GM12801 (cell line): Measurements from ENCODE around the gene CLEC4E.

Source experiments
- TF ChIP-seq, protein P1 (sequence below): IDR thresholded peaks from one replicate; pipeline ENCODE4 v1.5.1; 2011; ENCODE audit warnings: control low read depth; ENCODE audit not compliant: insufficient read length; ENCODE audit errors: extremely low read depth

CLEC4E gene

GRCh38 chr12:8501720-8502119, 39.0 kb downstream of the CLEC4E start:
- TF ChIP-seq, protein P1, sequence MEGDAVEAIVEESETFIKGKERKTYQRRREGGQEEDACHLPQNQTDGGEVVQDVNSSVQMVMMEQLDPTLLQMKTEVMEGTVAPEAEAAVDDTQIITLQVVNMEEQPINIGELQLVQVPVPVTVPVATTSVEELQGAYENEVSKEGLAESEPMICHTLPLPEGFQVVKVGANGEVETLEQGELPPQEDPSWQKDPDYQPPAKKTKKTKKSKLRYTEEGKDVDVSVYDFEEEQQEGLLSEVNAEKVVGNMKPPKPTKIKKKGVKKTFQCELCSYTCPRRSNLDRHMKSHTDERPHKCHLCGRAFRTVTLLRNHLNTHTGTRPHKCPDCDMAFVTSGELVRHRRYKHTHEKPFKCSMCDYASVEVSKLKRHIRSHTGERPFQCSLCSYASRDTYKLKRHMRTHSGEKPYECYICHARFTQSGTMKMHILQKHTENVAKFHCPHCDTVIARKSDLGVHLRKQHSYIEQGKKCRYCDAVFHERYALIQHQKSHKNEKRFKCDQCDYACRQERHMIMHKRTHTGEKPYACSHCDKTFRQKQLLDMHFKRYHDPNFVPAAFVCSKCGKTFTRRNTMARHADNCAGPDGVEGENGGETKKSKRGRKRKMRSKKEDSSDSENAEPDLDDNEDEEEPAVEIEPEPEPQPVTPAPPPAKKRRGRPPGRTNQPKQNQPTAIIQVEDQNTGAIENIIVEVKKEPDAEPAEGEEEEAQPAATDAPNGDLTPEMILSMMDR = no peak

- TF ChIP-seq, protein P1 = no peak
Measured at GRCh38 chr12:8499616-8500015, 41.1 kb downstream of the CLEC4E start.

DNA sequence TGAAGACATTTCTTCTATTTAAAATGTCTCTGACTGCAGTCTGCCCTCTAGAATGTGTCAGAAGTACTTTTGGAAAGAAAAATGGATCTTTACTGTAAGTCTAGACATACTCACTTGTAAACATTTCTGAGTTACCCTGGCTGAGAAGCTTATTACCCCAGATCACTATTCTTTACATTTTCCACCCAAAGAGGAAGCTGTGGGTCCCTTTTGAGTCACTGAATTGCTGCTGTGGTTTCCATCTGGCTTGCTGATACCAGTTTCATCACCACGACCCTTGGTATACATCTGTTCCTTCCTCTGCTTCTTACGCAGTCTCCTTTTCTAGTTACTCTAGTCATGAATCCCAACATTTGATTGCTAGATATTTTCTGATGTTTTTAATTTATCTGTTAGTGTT, 47.6 kb downstream of the CLEC4E start:
- TF ChIP-seq, protein P1 = no peak

GRCh38 chr12:8491646-8492530, 48.8 kb downstream of the CLEC4E start:
- TF ChIP-seq, protein P1 = no peak
